ENCODE measurements around the gene C1orf115.
"Not testable (repeated sequence)": the region's sequence is repeated elsewhere in the genome, so short reads cannot be mapped to it uniquely, and the experiment has no call there.

C1orf115 gene, protein sequence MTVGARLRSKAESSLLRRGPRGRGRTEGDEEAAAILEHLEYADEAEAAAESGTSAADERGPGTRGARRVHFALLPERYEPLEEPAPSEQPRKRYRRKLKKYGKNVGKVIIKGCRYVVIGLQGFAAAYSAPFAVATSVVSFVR

GRCh38 chr1:220690140-220691052 is at the start of gene C1orf115:
TSS of gene C1orf115 (plus strand) at chr1:220690363. CDS start at chr1:220690403, 40 bp downstream.
- peak; percentile 69 to 73 for DNase-seq (ENCODE audit: low read depth in 2 of 2)

DNA sequence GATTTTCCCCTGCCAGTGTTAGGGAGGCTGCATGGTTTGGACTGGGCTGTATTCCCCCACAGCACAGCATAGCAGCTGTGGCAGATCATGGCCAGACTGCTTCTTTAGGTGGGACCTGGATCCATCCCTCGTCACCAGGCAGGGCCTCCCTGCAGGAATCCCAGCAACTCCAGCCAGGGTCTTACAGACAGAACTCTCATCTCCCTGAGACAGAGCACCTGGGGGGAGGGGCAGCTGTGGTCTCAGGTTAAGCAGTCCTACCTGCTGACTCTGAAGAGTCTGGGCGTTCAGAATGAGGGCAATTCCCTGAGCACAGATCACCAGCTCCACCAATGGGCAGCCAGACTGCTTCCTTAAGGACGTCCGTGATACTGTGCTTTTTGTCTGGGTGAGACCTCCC is 47.9 kb upstream of the C1orf115 start:
- no peak for DNase-seq (ENCODE audit: low read depth in 2 of 2)

DNA sequence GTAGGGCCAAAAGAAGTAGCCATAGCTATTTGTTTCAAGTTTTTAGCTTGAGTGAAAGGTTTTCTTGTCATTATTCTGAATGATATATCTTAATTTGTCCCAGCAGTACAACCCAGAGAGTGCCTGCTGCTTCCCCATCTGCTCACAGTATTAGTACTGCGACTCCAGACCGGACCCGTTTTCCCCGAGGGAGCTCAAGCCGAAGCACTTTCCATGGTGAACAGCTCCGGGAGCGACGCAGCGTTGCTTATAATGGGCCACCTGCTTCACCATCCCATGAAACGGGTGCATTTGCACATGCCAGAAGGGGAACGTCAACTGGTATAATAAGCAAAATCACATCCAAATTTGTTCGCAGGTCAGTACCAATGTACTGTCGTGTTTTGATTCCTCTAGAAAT is 37.2 kb upstream of the C1orf115 start:
- no peak for DNase-seq (ENCODE audit: low read depth in 2 of 2)

DNA sequence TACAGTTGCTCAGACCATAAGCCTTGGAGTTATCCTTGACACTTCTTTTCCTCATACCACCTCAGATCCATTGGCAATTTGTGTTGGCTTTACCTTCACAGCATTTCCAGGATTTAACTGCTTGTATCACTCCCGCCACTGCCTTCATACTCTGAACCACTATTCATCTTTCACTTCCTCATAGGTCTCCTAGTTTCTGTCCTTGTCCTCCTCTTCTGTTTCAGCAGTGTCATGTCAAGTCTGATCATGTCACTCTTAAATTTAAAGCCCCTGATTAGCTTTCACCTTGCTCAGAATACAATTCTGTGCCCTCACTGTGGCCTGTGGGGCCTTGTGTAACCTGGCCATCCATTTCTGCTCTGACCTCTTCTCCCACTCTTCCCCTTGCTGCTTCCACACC is 34.7 kb upstream of the C1orf115 start:
- DNase-seq (ENCODE audit: low read depth in 2 of 2): no peak

GRCh38 chr1:220655961-220656740 is 34.0 kb upstream of the C1orf115 start:
- no peak for DNase-seq (ENCODE audit: low read depth in 2 of 2)

DNA sequence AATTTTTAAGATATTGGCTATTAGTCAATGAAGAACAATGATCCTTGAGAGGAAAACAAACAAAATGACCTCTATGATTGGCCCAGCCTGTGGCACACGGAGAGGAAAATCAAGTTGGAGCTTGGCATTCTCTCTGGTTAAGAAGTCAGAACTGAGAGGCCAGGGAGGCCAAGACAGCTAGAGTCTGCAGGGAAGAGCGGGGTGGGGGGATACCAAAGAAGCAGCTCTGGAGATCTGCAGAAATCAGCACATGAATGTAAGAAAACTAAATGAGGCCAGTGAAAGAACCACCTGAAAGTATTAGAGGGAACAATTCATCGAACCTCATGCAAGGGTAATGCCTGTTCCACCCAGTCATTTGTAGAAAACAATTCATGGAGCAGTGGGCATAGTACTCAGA is 23.8 kb upstream of the C1orf115 start:
- no peak for DNase-seq (ENCODE audit: low read depth in 2 of 2)

GRCh38 chr1:220669005-220669404 is 21.2 kb upstream of the C1orf115 start:
- no peak for DNase-seq (ENCODE audit: low read depth in 2 of 2)

- no peak for DNase-seq (ENCODE audit: low read depth in 2 of 2)
Measured at GRCh38 chr1:220670365-220670764, 19.8 kb upstream of the C1orf115 start.

- no peak for DNase-seq (ENCODE audit: low read depth in 2 of 2)
Measured at GRCh38 chr1:220673921-220674320, 16.2 kb upstream of the C1orf115 start.

- DNase-seq (ENCODE audit: low read depth in 2 of 2): no peak
Measured at GRCh38 chr1:220677251-220677650, 12.9 kb upstream of the C1orf115 start.

- DNase-seq (ENCODE audit: low read depth in 2 of 2): no peak
Measured at GRCh38 chr1:220680085-220680687, 10.0 kb upstream of the C1orf115 start.

- DNase-seq (ENCODE audit: low read depth in 2 of 2): no peak
Measured at GRCh38 chr1:220681220-220681880, 8.8 kb upstream of the C1orf115 start.

DNA sequence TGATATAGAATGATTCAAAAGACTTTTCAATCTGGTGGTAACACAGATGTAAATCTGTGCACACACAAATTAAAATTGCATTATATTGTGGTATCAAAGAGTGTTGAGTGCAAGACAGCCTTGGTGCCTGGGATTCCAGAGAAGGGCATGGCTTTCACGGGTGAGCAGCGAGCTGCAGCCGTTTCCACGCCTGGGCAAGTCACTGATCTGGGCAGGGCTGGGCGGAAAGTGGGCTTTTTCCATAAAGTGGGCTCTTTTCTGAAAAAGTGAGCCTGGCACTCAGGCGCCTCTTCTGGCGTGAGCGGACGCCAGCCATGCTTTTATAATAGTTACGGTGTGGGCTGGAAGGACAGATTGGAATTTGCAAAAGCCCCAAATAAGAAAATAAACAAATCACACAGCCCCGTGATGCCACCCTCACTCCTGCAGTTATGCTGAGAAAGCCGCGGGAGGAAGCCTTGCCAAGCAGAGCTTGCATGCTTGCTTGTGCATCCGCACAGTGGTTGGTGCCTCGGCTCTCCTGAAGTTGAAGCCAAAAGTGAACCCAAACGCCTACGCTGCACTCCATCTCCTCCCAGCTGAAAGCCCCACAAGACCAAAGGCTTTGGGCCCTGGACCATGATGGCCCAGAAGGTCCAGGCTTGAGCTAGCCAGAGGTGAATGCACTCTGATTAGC is 7.1 kb upstream of the C1orf115 start:
- DNase-seq (ENCODE audit: low read depth in 2 of 2): no peak

DNA sequence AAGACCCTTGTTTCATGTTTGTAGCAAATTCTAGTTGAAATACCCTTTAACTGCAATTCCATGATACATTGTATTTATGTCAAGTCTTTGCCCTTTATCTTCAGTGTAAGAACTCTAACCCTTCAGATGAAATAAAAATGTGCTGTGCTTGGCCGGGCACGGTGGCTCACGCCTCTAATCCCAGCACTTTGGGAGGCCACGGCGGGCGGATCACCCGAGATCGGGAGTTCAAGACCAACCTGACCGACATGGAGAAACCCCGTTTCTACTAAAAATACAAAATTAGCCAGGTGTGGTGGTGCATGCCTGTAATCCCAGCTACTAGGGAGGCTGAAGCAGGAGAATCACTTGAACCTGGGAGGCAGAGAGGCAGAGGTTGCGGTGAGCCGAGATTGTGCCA is 6.4 kb upstream of the C1orf115 start:
- DNase-seq (ENCODE audit: low read depth in 2 of 2): not testable (repeated sequence)

- DNase-seq (ENCODE audit: low read depth in 2 of 2): no peak
Measured at GRCh38 chr1:220684890-220685289, 5.3 kb upstream of the C1orf115 start.

DNA sequence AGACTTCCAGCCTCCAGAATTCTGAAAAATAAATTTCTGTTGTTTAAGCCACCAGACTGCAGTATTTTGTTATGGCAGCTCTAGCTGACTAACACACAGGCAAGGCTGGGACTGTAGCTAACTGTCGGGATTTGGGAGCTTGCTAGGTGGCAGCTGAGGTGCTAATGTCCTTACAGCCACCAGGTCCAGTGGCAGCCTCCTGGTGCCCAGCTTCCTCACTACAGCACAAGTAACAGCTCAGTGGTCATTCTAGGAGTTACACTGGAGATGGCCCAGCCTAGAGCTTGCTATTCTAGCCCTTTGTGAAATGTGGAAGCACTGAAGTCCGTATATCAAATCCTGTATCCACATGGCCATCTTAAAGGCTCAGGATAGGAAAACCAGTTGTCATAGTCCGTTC is 4.3 kb upstream of the C1orf115 start:
- no peak for DNase-seq (ENCODE audit: low read depth in 2 of 2)

DNA sequence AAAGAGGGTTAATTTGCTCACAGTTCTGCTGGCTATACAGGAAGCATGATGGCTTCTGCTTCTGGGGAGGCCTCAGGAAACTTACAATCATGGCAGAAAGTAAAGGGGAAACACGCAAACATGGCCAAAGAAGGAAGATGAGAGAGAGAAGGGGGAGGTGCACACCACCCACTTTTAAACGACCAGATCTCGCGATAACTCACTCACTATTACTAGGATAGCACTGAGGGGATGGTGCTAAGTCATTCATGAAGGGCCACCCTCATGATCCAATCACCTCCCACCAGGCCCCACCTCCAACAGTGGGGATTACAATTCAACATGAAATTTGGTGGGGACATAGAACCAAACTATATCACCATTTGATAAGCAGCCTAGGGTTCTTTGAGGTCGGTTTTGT is 2.4 kb upstream of the C1orf115 start:
- no peak for DNase-seq (ENCODE audit: low read depth in 2 of 2)

DNA sequence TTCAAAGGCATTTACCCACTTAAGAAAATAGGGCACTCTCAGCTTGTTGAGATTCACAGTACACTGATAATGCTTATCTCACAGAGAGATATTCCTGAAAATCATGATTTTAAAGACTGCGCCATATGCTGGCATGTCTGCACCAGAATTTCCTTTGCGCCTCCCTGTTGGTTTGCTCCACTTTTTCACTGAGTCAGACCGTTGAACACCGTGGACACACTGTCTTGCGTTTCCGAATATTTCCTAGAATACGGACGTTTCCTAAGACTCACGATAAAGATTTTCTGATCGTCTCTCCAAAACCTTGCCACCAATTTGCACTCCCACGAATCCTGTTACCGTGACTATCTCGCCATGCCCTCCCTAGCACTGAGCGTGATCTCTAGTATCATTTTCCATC is 497 bp upstream of the C1orf115 start:
- no peak for DNase-seq (ENCODE audit: low read depth in 2 of 2)

DNA sequence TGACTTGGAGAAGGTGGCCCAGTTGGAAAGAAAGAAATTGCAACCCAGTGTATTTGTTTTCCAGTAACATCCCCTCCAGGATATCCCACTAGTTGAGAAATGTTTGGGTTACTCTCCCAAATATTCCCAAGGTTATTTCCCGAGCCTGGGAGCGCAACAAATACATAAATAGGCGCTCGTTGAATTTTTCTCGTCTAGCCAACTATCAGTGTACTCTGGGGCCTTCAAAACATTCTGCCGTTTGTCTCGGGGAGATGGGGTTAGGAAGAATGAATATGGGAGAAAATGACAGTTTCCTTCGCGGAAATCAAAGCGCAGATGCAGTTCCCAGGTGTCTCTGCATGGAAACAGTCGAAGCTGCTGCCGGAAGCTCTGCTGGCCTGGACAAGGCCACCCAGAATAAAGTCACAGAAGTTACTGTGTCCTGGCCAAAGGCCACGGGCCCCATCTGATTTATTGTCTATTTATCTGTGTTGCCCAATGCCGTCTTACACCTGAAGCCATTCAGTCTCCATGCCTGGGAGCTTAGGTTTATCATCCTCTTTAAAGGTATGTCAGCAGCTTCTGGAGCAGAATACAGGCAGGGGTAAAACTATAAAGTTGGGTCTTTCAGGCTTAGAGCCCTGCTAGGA is 1.0 kb downstream of the C1orf115 start:
- DNase-seq (ENCODE audit: low read depth in 2 of 2): no peak

DNA sequence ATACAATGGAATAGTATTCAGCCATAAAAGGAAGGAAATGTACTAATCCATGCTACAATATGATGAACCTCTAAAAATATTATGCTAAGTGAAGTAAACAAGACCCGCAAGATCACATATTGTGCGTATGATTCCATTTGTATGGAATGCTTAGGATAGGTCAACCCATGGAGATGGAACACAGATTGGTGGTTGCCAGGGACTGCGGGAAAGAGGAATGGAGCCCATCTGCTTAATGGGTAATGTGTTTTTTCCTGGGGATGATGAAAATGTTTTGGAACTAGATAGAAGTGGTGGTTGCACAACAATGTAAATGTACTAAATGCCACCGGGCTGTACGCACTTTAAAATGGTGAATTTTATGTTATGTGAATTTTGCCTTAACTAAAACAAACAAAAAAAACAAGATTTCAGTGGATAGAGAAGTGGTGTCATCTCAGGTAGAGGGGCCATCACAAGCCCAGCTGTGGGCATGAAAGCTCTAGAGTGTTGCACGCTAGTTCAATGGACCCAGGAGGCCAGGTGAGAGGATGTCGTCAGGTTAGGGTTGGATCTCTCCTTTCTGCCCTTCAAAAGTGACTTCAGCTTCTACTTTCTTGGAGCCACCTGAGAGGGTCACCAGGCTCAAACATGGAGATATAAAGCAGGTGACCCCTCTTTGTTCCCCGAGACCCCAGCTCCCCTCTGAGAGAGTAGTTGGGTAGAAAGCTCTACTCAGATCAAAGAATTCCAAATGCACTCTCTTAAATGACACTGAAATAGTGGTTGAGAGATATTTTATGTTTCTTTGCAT is 2.5 kb downstream of the C1orf115 start:
- DNase-seq (ENCODE audit: low read depth in 2 of 2): no peak
